ENCODE measurements around the gene ZNF417. TPM values are rescaled to one million over a fixed set of nuclear protein-coding genes. Genes with fewer than 3 reads are reported as not detected.

Gene ZNF417
- total RNA-seq, 4 donors from 2014 or later = 15.0 to 50.1 (median 20.7) TPM

DNA sequence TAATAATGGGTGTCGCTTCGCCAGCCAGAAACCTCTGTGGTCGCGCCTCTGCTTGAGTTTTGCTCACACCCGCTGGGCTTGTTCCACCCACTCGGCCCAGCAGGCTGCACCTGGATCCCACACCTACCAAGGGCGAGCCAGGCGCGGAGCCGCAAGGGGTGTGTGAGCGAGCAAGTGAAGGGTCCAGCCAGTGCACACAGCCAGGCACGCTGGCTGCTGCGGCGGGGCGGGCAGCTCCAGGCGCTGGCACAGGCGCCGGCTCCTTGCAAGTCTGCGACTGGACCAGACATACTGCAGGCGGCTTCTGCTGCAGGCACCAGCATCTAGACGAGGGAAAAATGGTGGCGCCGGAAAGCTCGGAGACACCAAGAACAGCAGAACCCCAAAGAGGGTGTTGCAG is 32.9 kb upstream of the ZNF417 start:
- Histone ChIP-seq H3K27me3 (no peaks in the 10 kb centered on the region), H3K4me1 (no peaks in the 10 kb centered on the region), H3K4me3 (no peak overlapping the region), H3K36me3 (no peaks in the 10 kb centered on the region), H3K9me3 (peaks cover 0 to 4% of the 10 kb centered on the region in 2 donors), H3K27ac (no peak overlapping the region)
- intact Hi-C loops (cut with DNase I; ENCODE audit: low total_unique reads) = no loop called here
- TF ChIP-seq POLR2A (IDR thresholded peaks at IDR 0.05) = no peak
- DNase-seq = no peak

DNA sequence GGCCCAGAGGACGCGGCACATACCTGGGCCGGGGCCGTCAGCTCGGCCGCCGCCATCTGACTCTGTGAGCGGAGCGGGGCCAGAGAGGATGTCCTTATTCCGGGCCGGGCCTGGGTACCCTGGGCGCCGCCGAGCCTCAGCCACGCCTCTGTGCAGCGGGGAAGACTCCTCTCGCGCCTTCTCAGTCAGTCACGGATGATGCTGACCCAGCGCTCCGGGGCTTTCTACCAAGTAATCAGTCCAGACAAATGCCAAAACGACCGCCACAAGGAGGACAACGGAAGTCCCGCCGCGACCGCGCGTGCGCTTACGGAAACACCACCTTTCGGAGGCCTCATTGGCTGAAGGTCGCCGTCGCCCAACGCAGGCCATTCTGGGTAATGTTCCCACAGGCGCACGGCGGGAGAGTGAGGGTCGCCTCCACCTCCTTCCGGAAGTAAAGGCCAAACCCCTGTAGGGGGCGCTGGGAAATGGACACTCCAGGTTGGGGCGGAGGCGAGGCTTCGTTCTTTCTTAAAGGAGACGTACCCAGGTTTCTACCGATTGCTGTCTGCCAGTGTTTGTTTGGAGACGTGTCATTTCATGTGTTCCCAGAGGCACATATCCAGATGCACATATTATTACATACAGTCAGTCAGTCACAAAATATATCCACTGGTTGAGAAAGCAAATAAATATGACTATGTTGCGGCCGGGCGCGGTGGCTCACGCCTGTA is 31.2 kb upstream of the ZNF417 start, which contains the start of gene ZNF256:
Gene ZNF256, minus strand, starts transcription at position 288 of the 716 bp plus-strand sequence. Its CDS starts 232 bp downstream, at position 56.
- intact Hi-C loops (cut with DNase I; ENCODE audit: low total_unique reads) = no loop called here
- Histone ChIP-seq H3K27ac (peak within 1 kb of the TSS; percentile 62 to 74), H3K9me3 (peaks cover 4 to 18% of the 10 kb centered on the region in 2 donors), H3K4me3 (peak within 1 kb of the TSS; percentile 76 to 79), H3K36me3 (no peaks in the 10 kb centered on the region), H3K4me1 (no peaks in the 10 kb centered on the region), H3K27me3 (no peaks in the 10 kb centered on the region)
- peak; percentile 84 to 92 for DNase-seq
- TF ChIP-seq POLR2A (IDR thresholded peaks at IDR 0.05) = peak in 1 of 2 donors; percentile 19
- TF ChIP-seq, protein P1, sequence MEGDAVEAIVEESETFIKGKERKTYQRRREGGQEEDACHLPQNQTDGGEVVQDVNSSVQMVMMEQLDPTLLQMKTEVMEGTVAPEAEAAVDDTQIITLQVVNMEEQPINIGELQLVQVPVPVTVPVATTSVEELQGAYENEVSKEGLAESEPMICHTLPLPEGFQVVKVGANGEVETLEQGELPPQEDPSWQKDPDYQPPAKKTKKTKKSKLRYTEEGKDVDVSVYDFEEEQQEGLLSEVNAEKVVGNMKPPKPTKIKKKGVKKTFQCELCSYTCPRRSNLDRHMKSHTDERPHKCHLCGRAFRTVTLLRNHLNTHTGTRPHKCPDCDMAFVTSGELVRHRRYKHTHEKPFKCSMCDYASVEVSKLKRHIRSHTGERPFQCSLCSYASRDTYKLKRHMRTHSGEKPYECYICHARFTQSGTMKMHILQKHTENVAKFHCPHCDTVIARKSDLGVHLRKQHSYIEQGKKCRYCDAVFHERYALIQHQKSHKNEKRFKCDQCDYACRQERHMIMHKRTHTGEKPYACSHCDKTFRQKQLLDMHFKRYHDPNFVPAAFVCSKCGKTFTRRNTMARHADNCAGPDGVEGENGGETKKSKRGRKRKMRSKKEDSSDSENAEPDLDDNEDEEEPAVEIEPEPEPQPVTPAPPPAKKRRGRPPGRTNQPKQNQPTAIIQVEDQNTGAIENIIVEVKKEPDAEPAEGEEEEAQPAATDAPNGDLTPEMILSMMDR (IDR thresholded peaks at IDR 0.05) = peak; percentile 26 to 75 (median 51)

DNA sequence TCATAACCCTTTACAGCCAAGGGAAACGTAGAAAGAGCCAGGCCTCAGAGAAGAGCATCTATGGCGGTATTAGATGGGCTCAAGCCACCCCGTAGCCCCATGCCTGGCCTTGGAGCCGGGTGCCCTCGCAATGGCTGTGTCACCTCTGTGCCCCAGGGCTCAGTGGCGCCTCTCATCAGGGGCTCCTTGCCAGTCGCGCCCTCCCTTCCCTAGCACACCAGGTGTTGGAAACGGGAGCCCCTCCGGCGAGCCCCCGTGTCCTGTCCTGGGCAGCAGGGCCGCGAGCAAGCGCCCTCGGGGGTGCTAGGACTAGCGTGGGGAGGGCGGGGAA is 30.7 kb upstream of the ZNF417 start:
- H3K36me3 ChIP-seq = no peaks in the 10 kb centered on the region
- peak overlapping the region; percentile 62 to 74 for H3K27ac ChIP-seq
- TF ChIP-seq POLR2A (IDR thresholded peaks at IDR 0.05) = no peak
- TF ChIP-seq, protein P1 (IDR thresholded peaks at IDR 0.05) = no peak
- peaks cover 4 to 23% of the 10 kb centered on the region in 2 donors for H3K9me3 ChIP-seq
- intact Hi-C loops (cut with DNase I; ENCODE audit: low total_unique reads) = no loop called here
- no peaks in the 10 kb centered on the region for H3K27me3 ChIP-seq
- peak overlapping the region; percentile 76 to 79 for H3K4me3 ChIP-seq
- H3K4me1 ChIP-seq = no peaks in the 10 kb centered on the region
- DNase-seq = no peak

DNA sequence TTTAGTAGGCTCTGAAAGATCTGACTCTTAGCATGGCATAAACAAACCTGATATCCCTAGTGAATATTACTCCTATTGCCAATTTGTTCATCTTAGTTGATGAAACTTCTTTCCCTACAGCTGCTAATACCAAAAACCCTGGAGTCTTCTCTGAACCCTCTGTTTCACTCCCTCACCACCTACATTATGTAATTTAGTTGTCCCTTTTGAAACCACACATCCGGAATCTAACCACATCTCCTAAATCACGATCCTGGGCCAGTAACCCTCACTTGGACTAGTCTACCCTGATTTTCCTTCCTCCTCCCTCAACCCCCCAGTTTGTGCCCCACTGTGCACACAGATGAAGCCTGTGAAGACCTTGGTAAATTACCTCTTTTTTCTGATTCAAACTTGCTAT is 29.9 kb upstream of the ZNF417 start:
- no peak for DNase-seq
- intact Hi-C loops (cut with DNase I; ENCODE audit: low total_unique reads) = no loop called here
- H3K4me3 ChIP-seq = peak overlapping the region in 1 of 2 donors; percentile 79
- TF ChIP-seq POLR2A (IDR thresholded peaks at IDR 0.05) = no peak
- TF ChIP-seq, protein P1 (IDR thresholded peaks at IDR 0.05) = no peak
- no peaks in the 10 kb centered on the region for H3K36me3 ChIP-seq
- H3K9me3 ChIP-seq = peaks cover 4 to 30% of the 10 kb centered on the region in 2 donors
- no peaks in the 10 kb centered on the region for H3K4me1 ChIP-seq
- no peaks in the 10 kb centered on the region for H3K27me3 ChIP-seq
- no peak overlapping the region for H3K27ac ChIP-seq

DNA sequence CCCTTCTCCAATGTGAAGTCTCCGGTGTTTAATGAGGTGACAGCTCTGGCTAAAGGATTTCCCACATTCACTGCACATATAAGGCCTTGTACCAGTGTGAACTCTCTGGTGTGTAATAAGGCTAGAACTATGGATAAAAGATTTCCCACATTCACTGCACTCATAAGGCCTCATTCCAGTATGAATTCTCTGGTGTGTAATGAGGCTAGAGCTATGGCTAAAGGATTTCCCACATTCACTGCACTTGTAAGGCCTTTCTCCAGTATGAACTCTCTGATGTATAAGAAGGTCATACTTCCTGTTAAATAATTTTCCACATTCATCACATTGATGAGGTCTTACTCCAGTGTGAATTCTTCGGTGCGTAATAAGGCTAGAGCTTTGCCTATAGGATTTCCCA is 25.2 kb upstream of the ZNF417 start:
- intact Hi-C loops (cut with DNase I; ENCODE audit: low total_unique reads) = no loop called here
- no peak for DNase-seq
- Histone ChIP-seq H3K9me3 (peaks cover 4 to 60% of the 10 kb centered on the region in 2 donors), H3K27me3 (no peaks in the 10 kb centered on the region), H3K36me3 (no peaks in the 10 kb centered on the region), H3K4me3 (no peak overlapping the region), H3K27ac (no peak overlapping the region), H3K4me1 (no peaks in the 10 kb centered on the region)
- TF ChIP-seq, protein P1 (IDR thresholded peaks at IDR 0.05) = no peak
- no peak for TF ChIP-seq POLR2A (IDR thresholded peaks at IDR 0.05)

Data from uterus (tissue), 4 donors.